C4-2B (cell line): Measurements from ENCODE around the gene RUSC2.
A peak's percentile ranks its signal among the peaks of the same experiment; 100 is the strongest.

Source experiments
- H3K27ac ChIP-seq: fragments of 450-650 bp; 2 replicates; pipeline ENCODE4 v1.5.1; 2017
- CTCF ChIP-seq: fragments of 450-650 bp; conservative IDR thresholded peaks from 2 replicates; pipeline ENCODE4 v1.5.1; 2017; ENCODE audit warnings: mild to moderate bottlenecking
- ZFX ChIP-seq: fragments of 450-650 bp; IDR thresholded peaks from 2 replicates; pipeline ENCODE4 v1.6.1; 2017

Gene RUSC2, protein sequence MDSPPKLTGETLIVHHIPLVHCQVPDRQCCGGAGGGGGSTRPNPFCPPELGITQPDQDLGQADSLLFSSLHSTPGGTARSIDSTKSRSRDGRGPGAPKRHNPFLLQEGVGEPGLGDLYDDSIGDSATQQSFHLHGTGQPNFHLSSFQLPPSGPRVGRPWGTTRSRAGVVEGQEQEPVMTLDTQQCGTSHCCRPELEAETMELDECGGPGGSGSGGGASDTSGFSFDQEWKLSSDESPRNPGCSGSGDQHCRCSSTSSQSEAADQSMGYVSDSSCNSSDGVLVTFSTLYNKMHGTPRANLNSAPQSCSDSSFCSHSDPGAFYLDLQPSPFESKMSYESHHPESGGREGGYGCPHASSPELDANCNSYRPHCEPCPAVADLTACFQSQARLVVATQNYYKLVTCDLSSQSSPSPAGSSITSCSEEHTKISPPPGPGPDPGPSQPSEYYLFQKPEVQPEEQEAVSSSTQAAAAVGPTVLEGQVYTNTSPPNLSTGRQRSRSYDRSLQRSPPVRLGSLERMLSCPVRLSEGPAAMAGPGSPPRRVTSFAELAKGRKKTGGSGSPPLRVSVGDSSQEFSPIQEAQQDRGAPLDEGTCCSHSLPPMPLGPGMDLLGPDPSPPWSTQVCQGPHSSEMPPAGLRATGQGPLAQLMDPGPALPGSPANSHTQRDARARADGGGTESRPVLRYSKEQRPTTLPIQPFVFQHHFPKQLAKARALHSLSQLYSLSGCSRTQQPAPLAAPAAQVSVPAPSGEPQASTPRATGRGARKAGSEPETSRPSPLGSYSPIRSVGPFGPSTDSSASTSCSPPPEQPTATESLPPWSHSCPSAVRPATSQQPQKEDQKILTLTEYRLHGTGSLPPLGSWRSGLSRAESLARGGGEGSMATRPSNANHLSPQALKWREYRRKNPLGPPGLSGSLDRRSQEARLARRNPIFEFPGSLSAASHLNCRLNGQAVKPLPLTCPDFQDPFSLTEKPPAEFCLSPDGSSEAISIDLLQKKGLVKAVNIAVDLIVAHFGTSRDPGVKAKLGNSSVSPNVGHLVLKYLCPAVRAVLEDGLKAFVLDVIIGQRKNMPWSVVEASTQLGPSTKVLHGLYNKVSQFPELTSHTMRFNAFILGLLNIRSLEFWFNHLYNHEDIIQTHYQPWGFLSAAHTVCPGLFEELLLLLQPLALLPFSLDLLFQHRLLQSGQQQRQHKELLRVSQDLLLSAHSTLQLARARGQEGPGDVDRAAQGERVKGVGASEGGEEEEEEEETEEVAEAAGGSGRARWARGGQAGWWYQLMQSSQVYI (N-terminal part only)

DNA sequence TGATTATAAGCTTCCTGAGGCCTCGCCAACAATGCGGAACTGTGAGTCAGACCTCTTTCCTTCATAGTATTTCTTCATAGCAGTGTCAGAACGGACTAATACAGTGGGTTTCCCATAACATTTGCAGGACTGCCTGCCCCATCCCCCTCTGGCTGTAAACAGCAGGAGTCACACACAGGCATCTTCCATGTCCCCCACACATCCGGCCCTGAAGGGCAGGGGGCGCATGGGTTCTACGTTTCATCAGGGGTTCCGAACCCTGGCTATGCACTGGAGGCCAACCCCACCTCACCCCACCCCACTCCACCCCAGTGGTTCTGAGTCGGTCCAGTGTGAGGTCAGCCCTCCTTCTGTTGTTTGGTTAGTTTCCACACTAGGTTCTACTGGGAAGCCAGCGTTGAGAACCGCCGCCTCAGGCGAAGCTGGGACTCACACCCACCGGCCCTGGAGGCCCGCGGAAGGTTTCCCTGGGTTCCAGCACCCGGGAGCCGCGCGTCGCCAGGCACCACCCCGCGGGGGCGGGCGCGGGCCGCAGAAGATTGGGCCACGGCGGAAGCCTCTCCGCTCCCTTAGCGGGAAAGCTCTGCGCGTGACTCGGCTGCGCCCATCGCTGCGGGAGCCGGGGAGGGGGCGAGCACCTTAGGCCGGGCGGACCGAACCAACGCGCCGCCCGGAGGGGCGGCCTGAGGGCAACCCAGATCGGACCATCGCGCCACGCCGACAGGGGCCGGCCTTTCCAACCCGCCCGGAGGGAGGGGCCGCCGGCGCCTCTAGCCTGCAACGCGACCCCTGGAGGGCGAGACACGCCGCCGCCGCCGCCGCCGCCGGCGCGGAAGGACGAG lies at the start of gene RUSC2:
RUSC2 (plus strand) TSS at position 799 of the 842 bp plus-strand sequence. CDS start 56,411 bp downstream, outside the sequence.
- H3K27ac ChIP-seq = peak within 1 kb of the TSS; percentile 65
- TF ChIP-seq ZFX = peak; percentile 67
- TF ChIP-seq CTCF = peak; percentile 69

DNA sequence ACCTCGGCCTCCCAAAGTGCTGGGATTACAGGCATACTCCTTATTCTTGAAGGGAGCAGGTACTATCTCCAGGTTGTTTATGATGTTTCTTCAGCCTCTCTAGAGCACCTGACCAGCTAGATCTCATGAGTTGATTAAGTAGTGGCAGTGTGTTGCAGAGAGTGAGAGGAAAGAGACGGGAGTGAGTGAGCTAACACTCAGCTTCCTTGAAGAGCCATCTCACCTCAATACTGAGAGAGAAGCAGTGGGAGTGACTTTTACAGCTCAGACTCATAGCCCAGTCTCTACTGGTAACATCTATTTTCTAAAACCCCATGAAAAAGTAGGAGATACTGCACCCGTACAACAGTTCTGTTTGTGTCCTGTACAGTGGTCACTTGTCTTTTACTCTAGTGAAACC lies 43.9 kb upstream of the RUSC2 start:
- no peak overlapping the region for H3K27ac ChIP-seq
- TF ChIP-seq ZFX = no peak

- no peak overlapping the region for H3K27ac ChIP-seq
- TF ChIP-seq ZFX (no peak), CTCF (no peak)
Measured at GRCh38 chr9:35448496-35448895, 41.4 kb upstream of the RUSC2 start.

DNA sequence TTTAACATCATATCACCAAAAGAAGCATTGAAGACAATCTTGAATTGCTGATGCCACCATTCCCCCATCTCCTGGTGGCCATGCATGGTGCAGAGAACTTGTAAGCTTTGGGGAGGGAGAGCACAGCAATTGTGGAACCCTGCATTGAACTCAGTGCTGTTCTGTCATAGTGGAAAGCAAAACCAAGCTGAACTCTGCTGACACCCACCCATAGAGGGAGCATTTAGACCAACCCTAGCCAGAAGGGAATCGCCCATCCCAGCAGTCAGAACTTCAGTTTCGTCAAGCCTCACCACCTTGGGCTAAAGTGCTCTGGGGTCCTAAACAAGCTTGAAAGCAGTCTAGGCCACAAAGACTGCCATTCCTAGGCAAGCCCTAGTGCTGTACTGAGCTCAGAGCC lies 37.4 kb upstream of the RUSC2 start:
- TF ChIP-seq ZFX = no peak
- TF ChIP-seq CTCF = 0 out of 2 replicates have a peak, but pooled peaks have one; percentile 8
- H3K27ac ChIP-seq = no peak overlapping the region

DNA sequence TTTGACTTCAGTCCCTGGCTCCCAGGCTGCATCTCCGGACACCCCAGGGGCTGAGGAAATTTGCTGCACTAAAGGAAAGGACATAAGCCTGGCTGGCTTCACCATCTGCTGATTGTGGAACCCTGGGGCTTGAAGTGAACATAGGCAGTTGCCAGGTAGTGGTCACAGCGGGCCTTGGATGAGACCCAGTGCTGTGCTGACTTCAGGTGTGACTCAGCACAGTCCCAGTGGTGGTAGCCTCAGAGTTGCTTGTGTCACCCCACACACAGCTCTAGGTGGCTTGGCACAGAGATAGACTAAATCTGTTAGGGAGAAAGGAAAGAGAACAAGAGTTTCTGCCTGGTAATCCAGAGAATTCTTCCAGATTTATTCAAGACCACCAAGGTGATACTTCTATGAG lies 36.1 kb upstream of the RUSC2 start:
- TF ChIP-seq CTCF (no peak), ZFX (no peak)
- H3K27ac ChIP-seq = no peak overlapping the region

- TF ChIP-seq ZFX = no peak
- TF ChIP-seq CTCF = no peak
- H3K27ac ChIP-seq = no peak overlapping the region
Measured at GRCh38 chr9:35464141-35465025, 25.5 kb upstream of the RUSC2 start.
